CD4-positive, alpha-beta T cell treated with Interleukin-15 for 4 hours (primary cell): ENCODE measurements around the gene CDC42BPA.
"Not testable (repeated sequence)": the region's sequence is repeated elsewhere in the genome, so short reads cannot be mapped to it uniquely, and the experiment has no call there.

ENCODE experiments used
- DNase-seq: peaks from one replicate; pipeline ENCODE4 v3.0.0-alpha.2; 2020; ENCODE audit warnings: low spot score

The CDC42BPA gene

GRCh38 chr1:227062306-227062705 is 256.0 kb downstream of the CDC42BPA start:
- DNase-seq, result no peak

- DNase-seq, result no peak
Observed at GRCh38 chr1:227059076-227059475, 259.2 kb downstream of the CDC42BPA start.

GRCh38 chr1:227058321-227058751 is 260.0 kb downstream of the CDC42BPA start:
- DNase-seq, result no peak

GRCh38 chr1:227049253-227049652 is 269.0 kb downstream of the CDC42BPA start:
- no peak for DNase-seq

- no peak for DNase-seq
Observed at GRCh38 chr1:227043755-227044154, 274.5 kb downstream of the CDC42BPA start.

- DNase-seq, result no peak
Observed at GRCh38 chr1:227042292-227042691, 276.0 kb downstream of the CDC42BPA start.

- no peak for DNase-seq
Observed at GRCh38 chr1:227038401-227038800, 279.9 kb downstream of the CDC42BPA start.

- no peak for DNase-seq
Observed at GRCh38 chr1:227037121-227037520, 281.2 kb downstream of the CDC42BPA start.

- no peak for DNase-seq
Observed at GRCh38 chr1:227035316-227035715, 283.0 kb downstream of the CDC42BPA start.

- DNase-seq, result no peak
Observed at GRCh38 chr1:227033880-227034279, 284.4 kb downstream of the CDC42BPA start.

- DNase-seq, result no peak
Observed at GRCh38 chr1:227032396-227032795, 285.9 kb downstream of the CDC42BPA start.

- no peak for DNase-seq
Observed at GRCh38 chr1:227016990-227017389, 301.3 kb downstream of the CDC42BPA start.

- DNase-seq, result no peak
Observed at GRCh38 chr1:227010645-227011044, 307.6 kb downstream of the CDC42BPA start.

GRCh38 chr1:227009937-227010336 is 308.4 kb downstream of the CDC42BPA start:
- DNase-seq, result no peak

GRCh38 chr1:227006226-227006796 is 312.0 kb downstream of the CDC42BPA start:
- DNase-seq, result no peak

GRCh38 chr1:227004796-227005195 is 313.5 kb downstream of the CDC42BPA start:
- no peak for DNase-seq

- no peak for DNase-seq
Observed at GRCh38 chr1:227003165-227003564, 315.1 kb downstream of the CDC42BPA start.

- no peak for DNase-seq
Observed at GRCh38 chr1:227002531-227003049, 315.7 kb downstream of the CDC42BPA start.

GRCh38 chr1:226999579-226999978 is 318.7 kb downstream of the CDC42BPA start:
- not testable (repeated sequence) for DNase-seq

- DNase-seq, result no peak
Observed at GRCh38 chr1:226995365-226996332, 322.6 kb downstream of the CDC42BPA start.

- no peak for DNase-seq
Observed at GRCh38 chr1:226994586-226995364, 323.5 kb downstream of the CDC42BPA start.
